Measurements from ENCODE around the gene SORCS3.

- TF ChIP-seq CTCF (IDR thresholded peaks at IDR 0.05) = no peak
- TF ChIP-seq POLR2AphosphoS5 (IDR thresholded peaks at IDR 0.05) = no peak
These were observed 400.9 kb downstream of the SORCS3 start for GRCh38 chr10:105041956-105042355.

Data from esophagus muscularis mucosa (tissue), 3 donors.